GM18858 (cell line): ENCODE data around the gene PDE6D.
"Not testable (repeated sequence)": the region's sequence is repeated elsewhere in the genome, so short reads cannot be mapped to it uniquely, and the experiment has no call there.

Source experiments
- ATAC-seq: cut with Tn5 transposase; IDR thresholded peaks from one replicate; pipeline ENCODE4 v1.9.1; 2021; ENCODE audit not compliant: unreplicated experiment

Gene PDE6D

DNA sequence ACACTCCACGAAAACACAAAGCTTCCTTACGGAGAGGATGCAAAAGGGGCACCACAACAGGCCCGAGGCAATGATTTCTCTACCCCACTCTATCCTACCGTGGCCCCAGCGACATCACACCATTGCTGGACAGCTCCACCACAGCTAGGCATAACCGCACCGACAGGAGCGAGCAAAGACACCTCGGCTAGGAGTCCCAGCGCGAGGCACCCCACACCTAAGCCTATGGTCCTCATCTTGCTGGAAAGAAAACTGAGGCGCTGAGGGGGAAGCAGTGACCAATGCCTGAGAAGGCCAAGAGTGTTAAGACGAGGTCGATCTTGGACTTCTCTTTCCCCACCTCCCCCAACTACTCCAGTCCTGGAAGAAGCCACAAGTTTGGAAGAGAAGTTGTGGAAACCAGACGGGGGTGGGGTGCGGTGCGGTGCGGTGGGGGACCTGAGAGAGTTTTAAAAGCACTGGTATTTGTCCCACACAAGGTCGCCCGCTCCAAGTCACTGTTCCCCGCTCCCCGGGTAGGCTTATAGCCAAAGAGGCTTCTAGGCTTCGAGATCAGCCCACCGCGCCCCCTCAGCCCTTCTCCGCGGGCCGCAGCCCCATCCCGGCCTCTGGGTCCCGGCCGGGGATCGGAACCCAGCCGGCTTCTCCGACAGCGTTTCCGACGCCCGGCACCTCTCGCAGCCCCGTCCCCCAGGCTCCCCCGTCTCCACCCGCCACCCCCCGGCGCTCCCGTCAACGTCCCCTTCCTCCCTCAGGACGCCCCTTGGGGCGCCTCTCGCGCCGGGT is 766 bp downstream of the PDE6D start:
- no peak for ATAC-seq

- ATAC-seq, result no peak
These were observed 11.6 kb downstream of the PDE6D start for GRCh38 chr2:231769170-231770136.

GRCh38 chr2:231765496-231765929 is 15.6 kb downstream of the PDE6D start:
- peak; percentile 35 for ATAC-seq

DNA sequence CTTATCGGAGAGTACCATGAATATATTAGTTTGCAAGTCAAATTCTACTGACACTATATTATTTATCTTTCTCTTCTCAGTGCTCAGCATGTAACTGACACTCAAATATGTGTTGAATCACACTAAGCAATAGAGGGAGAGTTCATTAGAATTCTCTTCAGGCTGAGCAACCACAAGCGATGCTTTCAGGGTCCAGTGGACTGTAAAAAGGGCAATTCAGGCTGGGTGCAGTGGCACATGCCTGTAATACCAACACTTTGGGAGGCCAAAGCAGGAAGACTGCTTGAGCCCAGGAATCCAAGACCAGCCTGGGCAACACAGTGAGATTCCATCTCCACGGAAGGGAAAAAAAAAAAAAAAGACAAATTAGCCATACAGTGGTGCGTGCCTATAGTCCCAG is 16.3 kb downstream of the PDE6D start:
- no peak for ATAC-seq

DNA sequence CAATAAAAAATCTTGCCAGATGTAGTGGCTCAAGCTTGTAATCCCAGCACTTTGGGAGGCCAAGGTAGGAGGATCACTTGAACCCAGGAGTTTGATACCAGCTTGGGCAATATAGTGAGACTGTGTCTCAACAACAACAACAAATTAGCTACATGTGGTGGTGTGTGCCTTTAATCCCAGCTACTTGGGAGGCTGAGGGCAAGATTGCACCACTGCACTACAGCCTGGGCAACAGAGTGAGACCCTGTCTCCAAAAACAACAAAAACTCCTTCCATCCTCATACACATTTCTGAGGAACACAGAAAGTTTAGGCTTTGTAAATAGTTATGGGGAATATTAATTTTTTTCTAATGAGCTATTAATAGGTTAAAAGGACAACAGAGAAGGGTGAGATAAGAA is 17.0 kb downstream of the PDE6D start:
- no peak for ATAC-seq

- no peak for ATAC-seq
These were observed 19.3 kb downstream of the PDE6D start for GRCh38 chr2:231761735-231762134.

- ATAC-seq, result no peak
These were observed 29.0 kb downstream of the PDE6D start for GRCh38 chr2:231752061-231752460.

- ATAC-seq, result no peak
These were observed 29.9 kb downstream of the PDE6D start for GRCh38 chr2:231751042-231751815.

DNA sequence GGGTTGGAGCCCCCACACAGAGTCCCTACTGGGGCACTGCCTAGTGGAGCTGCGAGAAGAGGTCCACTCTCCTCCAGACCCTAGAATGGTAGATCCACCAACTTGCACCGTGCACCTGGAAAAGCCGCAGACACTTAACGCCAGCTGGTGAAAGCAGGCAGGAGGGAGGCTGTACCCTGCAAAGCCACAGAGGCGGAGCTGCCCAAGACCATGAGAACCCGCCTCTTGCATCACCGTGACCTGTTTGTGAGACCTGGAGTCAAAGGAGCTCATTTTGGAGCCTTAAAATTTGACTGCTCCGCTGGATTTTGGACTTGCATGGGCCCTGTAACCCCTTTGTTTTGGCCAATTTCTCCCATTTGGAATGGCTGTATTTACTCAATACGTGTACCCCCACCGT is 32.1 kb downstream of the PDE6D start:
- not testable (repeated sequence) for ATAC-seq

DNA sequence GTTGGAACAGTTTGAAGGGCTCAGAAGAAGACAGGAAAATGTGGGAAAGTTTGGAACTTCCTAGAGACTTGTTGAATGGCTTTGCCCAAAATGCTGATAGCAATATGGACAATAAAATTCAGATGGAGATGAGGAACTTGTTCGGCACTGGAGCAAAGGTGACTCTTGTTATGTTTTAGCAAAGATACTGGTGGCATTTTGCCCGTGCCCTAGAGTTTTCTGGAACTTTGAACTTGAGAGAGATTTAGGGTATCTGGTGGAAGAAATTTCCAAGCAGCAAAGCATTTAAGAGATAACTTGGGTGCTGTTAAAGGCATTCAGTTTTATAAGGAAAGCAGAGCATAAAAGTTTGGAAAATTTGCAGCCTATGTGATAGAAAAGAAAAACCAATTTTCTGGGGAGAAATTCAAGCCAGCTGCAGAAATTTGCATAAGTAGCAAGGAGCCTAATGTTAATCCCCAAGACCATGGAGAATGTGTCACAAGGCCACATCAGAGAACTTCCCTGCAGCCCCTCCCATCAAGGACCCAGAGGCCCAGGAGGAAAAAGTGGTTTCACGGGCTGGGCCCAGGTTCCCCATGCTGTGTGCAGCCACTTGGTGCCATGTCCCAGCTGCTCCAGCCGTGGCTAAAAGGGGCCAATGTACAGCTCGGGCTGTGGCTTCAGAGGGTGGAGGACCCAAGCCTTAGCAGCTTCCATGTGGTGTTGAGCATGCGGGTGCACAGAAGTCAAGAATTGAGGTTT is 32.8 kb downstream of the PDE6D start:
- not testable (repeated sequence) for ATAC-seq

DNA sequence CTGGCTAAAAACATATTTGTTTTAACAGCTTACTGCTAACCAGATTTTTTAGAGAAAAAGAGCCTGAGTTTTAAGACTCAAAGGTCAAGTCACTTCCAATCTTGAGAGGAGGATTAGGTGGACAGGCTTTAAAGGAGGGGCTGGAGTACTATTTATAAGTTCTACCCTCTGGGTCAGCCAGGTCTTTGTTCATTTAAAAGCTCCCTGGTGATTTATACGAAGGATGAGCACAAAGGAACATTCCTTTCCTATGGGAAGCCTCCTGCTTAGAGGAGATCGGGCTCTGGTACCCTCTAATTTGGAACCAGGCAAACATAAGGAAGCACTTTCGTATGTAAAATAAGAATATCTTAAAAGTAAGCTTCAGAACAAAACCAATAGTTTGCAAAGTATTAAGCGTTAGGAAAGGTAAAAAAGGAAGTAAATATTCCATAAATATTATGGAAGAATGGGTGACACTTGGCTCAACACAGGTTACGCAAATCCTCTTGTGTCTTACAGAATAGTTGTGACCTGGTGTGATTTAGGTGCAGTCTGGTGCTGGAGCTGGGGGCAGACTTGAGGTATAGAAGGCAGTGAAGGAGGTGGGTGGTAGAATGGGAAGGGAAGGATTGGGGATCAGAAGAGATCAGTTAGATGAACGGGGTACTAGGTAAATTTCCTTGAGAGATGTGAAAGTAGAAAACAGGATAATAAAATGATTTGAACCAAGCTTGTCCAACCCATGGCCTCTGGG is 35.6 kb downstream of the PDE6D start:
- no peak for ATAC-seq

DNA sequence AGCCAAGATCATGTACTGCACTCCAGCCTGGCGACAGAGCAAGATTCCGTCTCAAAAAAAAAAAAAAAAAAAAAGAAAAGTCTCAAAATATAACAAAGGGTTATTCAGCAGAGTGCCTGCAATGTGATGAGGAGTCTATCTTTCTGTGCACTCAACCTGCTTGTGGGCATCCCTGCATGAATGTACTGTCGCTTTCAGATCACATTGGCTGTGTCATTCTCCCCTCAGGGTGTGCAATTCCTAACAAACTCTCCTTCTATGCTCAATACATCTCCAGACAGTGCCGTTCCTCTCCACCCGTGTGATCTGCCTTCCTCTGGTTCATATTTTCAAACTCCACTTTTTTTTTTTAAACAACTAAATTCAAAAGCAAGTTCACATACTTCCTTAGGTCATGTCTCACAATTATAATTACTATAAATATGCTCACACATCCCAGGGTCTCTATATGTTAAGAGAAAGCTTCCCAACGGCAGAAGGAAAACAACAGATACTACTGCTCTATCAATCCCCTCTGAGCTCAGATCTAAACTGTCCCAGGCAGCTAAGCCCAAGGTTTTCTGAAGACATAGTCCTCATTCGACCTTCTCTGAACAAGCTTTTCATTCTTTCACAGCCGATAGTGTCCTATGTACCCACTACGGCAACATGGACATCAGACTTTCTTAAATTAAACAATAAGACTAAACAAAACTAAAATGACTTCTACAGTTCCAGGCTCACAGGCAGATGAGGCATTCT is 37.5 kb downstream of the PDE6D start:
- no peak for ATAC-seq

- no peak for ATAC-seq
These were observed 43.3 kb downstream of the PDE6D start for GRCh38 chr2:231737761-231738160.

DNA sequence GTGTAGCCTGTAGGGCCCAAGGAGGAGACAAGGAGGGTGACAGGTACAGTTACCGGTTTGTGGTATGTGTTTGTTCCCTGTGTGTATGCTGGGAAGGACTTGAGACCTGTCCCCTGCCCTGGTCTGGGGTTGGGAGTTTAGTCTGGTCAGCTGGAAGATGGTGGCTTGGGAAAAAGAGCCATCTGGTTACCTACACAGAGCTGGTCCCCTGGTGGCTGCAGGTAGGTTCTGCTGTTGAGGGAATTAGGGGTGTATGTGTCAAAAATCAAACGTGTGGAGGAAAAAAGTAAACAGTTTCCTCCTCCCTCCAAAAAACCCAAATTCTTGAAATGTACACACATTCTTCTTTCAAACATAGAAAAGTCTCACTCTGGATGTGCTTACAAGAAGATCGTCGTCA is 48.5 kb downstream of the PDE6D start:
- no peak for ATAC-seq

DNA sequence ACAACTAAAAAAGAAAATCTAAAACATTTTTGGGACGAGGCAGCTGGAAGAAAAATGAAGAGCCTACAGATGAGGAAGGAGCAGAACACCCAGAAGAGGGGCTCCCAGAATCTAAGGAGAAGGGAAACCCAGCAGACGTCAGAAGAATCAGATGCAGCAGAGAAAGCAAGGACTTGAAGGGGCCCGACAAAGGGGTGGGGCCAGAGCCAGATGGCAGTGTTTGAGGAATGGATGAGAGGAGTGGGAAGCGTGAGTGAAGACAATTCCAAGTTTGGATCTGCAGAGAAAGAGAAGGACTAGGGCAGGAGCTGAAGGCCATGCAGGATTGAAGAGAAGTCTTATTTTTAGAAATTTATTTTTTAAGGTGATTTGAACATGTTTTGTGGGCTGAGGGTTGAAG is 53.5 kb downstream of the PDE6D start:
- ATAC-seq, result no peak

DNA sequence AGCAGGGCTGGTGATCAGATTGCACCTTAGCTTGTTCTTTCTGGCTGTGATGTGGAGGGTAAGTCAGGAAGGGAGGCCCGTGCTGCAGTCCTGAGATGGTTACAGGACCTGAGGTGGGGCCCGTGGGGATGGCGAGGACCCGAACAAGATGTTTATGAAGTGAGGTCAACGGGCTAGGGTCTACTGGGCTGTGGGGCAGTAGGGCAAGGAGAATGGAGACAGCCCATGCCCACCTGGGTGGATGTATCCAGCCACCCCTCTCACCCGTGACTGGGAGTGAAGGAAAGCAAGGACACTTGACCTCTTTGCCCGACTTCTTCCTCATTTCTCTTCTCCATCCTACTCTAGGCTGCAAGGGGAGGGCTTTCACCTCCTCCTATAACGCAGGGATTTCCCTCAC is 54.8 kb downstream of the PDE6D start:
- no peak for ATAC-seq

- no peak for ATAC-seq
These were observed 55.6 kb downstream of the PDE6D start for GRCh38 chr2:231725476-231725875.

GRCh38 chr2:231722721-231723307 is 58.3 kb downstream of the PDE6D start:
- ATAC-seq, result no peak
